H1 (cell line): ENCODE measurements around the gene ZSCAN12. TPM values are rescaled to one million over a fixed set of nuclear protein-coding genes. Genes with fewer than 3 reads are reported as not detected.

Experiments used
- CTCF ChIA-PET: fragments of 300-600 bp; sonication (Branson Sonifier 250); formaldehyde crosslinking; loops from one replicate; lab custom pipeline; 2021; ENCODE audit not compliant: partially characterized antibody; lab: Charles Lee
- POLR2A ChIA-PET: fragments of 300-600 bp; sonication (Branson Sonifier 250); formaldehyde crosslinking; loops from one replicate; lab custom pipeline; 2021; ENCODE audit warnings: inconsistent platforms; ENCODE audit not compliant: partially characterized antibody; lab: Charles Lee
- DNase-seq, 2 experiments: peaks; one replicate each; pipeline versions ENCODE4 v3.0.0 to v3.0.0-alpha.2; 2010 to 2022; ENCODE audit warnings: low spot score in 2 of 2, low read depth in 1 of 2, mixed read lengths in 1 of 2
- FAIRE-seq: peaks from 2 replicates; lab custom pipeline; 2011; peaks lifted over from hg19 to GRCh38; lab: Jason Lieb, UNC
- H2AFZ ChIP-seq: 2 replicates; pipeline ENCODE4 v1.8.1; 2012; ENCODE audit warnings: low read length, inconsistent platforms
- H2AK5ac ChIP-seq: 2 replicates; pipeline ENCODE4 v1.6.1; 2013; ENCODE audit warnings: low read depth, low read length
- H2BK120ac ChIP-seq: replicated peaks from 2 replicates; pipeline ENCODE3; 2013; ENCODE audit warnings: low read depth, low read length, inconsistent platforms
- H2BK12ac ChIP-seq: 2 replicates; pipeline ENCODE4 v1.6.1; 2013; ENCODE audit warnings: low read depth, low read length
- H2BK15ac ChIP-seq: 2 replicates; pipeline ENCODE4 v1.6.1; 2013; ENCODE audit warnings: low read length
- H2BK20ac ChIP-seq: 2 replicates; pipeline ENCODE4 v1.6.1; 2013; ENCODE audit warnings: low read length
- H2BK5ac ChIP-seq: 2 replicates; pipeline ENCODE4 v1.6.1; 2013; ENCODE audit warnings: low read depth, low read length
- H3K14ac ChIP-seq: 2 replicates; pipeline ENCODE4 v1.6.1; 2013; ENCODE audit warnings: inconsistent platforms; ENCODE audit not compliant: insufficient read length
- H3K18ac ChIP-seq: 2 replicates; pipeline ENCODE4 v1.6.1; 2013; ENCODE audit warnings: low read length; ENCODE audit errors: extremely low read depth
- H3K23ac ChIP-seq: 2 replicates; pipeline ENCODE4 v1.6.1; 2013; ENCODE audit warnings: inconsistent platforms; ENCODE audit not compliant: insufficient read length
- H3K23me2 ChIP-seq: 2 replicates; pipeline ENCODE4 v1.6.1; 2013; ENCODE audit warnings: low read depth, low read length
- H3K27ac ChIP-seq: 2 replicates; pipeline ENCODE4 v1.6.1; 2011; ENCODE audit warnings: low read depth, low read length, inconsistent platforms
- H3K27me3 ChIP-seq, 4 experiments: replicated peaks in 1 of 4; 1 replicate in 1 of 4; 2 replicates in 3 of 4; pipeline versions ENCODE4 v1.6.1 to v1.8.1; 2011 to 2013; ENCODE audit warnings: low read length in 3 of 4, mild to moderate bottlenecking in 3 of 4, inconsistent platforms in 2 of 4, mixed read lengths in 2 of 4, moderate library complexity in 1 of 4; ENCODE audit not compliant: control insufficient read depth in 3 of 4, insufficient read depth in 3 of 4; ENCODE audit errors: extremely low read depth in 1 of 4
- H3K36me3 ChIP-seq, 4 experiments: 2 replicates each; pipeline versions ENCODE4 v1.6.1 to v1.8.1; 2011 to 2013; ENCODE audit warnings: mild to moderate bottlenecking in 4 of 4, low read length in 3 of 4, moderate library complexity in 2 of 4, control low read depth in 1 of 4, inconsistent platforms in 1 of 4; ENCODE audit not compliant: insufficient read depth in 4 of 4, control insufficient read depth in 2 of 4
- H3K4ac ChIP-seq: replicated peaks from 2 replicates; pipeline ENCODE3; 2013; ENCODE audit warnings: low read length, low read depth, mixed read lengths, inconsistent platforms; ENCODE audit not compliant: insufficient read length
- H3K4me1 ChIP-seq, 4 experiments: replicated peaks in 1 of 4; 1 replicate in 1 of 4; 2 replicates in 3 of 4; pipeline versions ENCODE4 v1.6.1 to v1.8.1; 2011 to 2013; ENCODE audit warnings: low read length in 3 of 4, inconsistent platforms in 2 of 4, mixed read lengths in 1 of 4; ENCODE audit not compliant: insufficient read depth in 4 of 4, control insufficient read depth in 3 of 4
- H3K4me2 ChIP-seq, 2 experiments: 2 replicates each; pipeline versions ENCODE4 v1.6.1 to v1.8.1; 2011 to 2013; ENCODE audit warnings: low read depth in 2 of 2, low read length in 2 of 2, control low read depth in 1 of 2, inconsistent platforms in 1 of 2, mild to moderate bottlenecking in 1 of 2; ENCODE audit not compliant: insufficient read depth in 1 of 2
- H3K4me3 ChIP-seq, 4 experiments: fragments of 200-600, 300-600 bp in 1 of 4; sonication (generic), shearing (Covaris generic), sonication (Bioruptor Twin) in 1 of 4; 2 replicates each; pipeline versions ENCODE4 v1.5.1 to v1.8.1; 2011 to 2016; ENCODE audit warnings: low read length in 4 of 4, low read depth in 3 of 4, control low read depth in 2 of 4, inconsistent platforms in 2 of 4, mild to moderate bottlenecking in 2 of 4, mixed read lengths in 1 of 4, moderate library complexity in 1 of 4; ENCODE audit not compliant: insufficient read depth in 2 of 4; ENCODE audit errors: extremely low read depth in 1 of 4
- H3K56ac ChIP-seq: replicated peaks from 2 replicates; pipeline ENCODE3; 2013; ENCODE audit warnings: low read depth, mild to moderate bottlenecking, mixed read lengths, low read length, inconsistent platforms; ENCODE audit not compliant: insufficient read length
- H3K79me1 ChIP-seq: 2 replicates; pipeline ENCODE4 v1.6.1; 2013; ENCODE audit warnings: low read depth, low read length, control low read depth
- H3K79me2 ChIP-seq, 2 experiments: 2 replicates each; pipeline versions ENCODE4 v1.6.1 to v1.8.1; 2012 to 2013; ENCODE audit warnings: low read length in 2 of 2, mild to moderate bottlenecking in 2 of 2, inconsistent platforms in 1 of 2; ENCODE audit not compliant: insufficient read depth in 2 of 2, control insufficient read depth in 1 of 2
- H3K9ac ChIP-seq, 4 experiments: replicated peaks in 1 of 4; 1 replicate in 1 of 4; 2 replicates in 3 of 4; pipeline versions ENCODE4 v1.6.1 to v1.8.1; 2011 to 2013; ENCODE audit warnings: low read depth in 3 of 4, low read length in 3 of 4, control low read depth in 2 of 4, mild to moderate bottlenecking in 2 of 4, moderate library complexity in 2 of 4, inconsistent platforms in 1 of 4; ENCODE audit errors: extremely low read depth in 1 of 4
- H3K9me3 ChIP-seq, 2 experiments: 2 replicates each; pipeline versions ENCODE4 v1.6.1 to v1.8.1; 2012 to 2013; ENCODE audit warnings: mild to moderate bottlenecking in 2 of 2, moderate library complexity in 2 of 2, control low read depth in 1 of 2, inconsistent platforms in 1 of 2, low read depth in 1 of 2, low read length in 1 of 2, mixed read lengths in 1 of 2; ENCODE audit not compliant: insufficient read depth in 2 of 2
- H4K20me1 ChIP-seq, 2 experiments: replicated peaks in 1 of 2; 2 replicates each; pipeline versions ENCODE3 to v1.8.1; 2011 to 2013; ENCODE audit warnings: inconsistent platforms in 2 of 2, low read length in 2 of 2, mild to moderate bottlenecking in 1 of 2; ENCODE audit not compliant: insufficient read depth in 2 of 2, control insufficient read depth in 1 of 2
- H4K5ac ChIP-seq: 2 replicates; pipeline ENCODE4 v1.6.1; 2013; ENCODE audit warnings: low read length, low read depth, mixed read lengths, inconsistent platforms; ENCODE audit not compliant: insufficient read length
- H4K8ac ChIP-seq: 2 replicates; pipeline ENCODE4 v1.8.0; 2013; ENCODE audit warnings: mild to moderate bottlenecking, moderate library complexity, low read length, inconsistent platforms; ENCODE audit not compliant: insufficient read depth; ENCODE audit errors: extremely low read depth
- H4K91ac ChIP-seq: replicated peaks from 2 replicates; pipeline ENCODE3; 2013; ENCODE audit warnings: low read length, mixed read lengths, inconsistent platforms; ENCODE audit not compliant: insufficient read length
- CTBP2 ChIP-seq: IDR thresholded peaks from 2 replicates; pipeline ENCODE4 v1.7.0; 2011; ENCODE audit warnings: borderline replicate concordance, mild to moderate bottlenecking, moderate library complexity, mixed read lengths, low read length; ENCODE audit not compliant: insufficient read depth, insufficient read length
- GTF2F1 ChIP-seq: IDR thresholded peaks from 2 replicates; pipeline ENCODE4 v1.6.1; 2012; ENCODE audit warnings: low read depth, low read length, improper control_type of control experiment, borderline replicate concordance
- JUN ChIP-seq: IDR thresholded peaks from 2 replicates; pipeline ENCODE4 v1.6.1; 2011; ENCODE audit warnings: low read depth, mild to moderate bottlenecking, improper control_type of control experiment, low read length
- JUND ChIP-seq: IDR thresholded peaks from 2 replicates; pipeline ENCODE4 v1.6.1; 2011; ENCODE audit warnings: mild to moderate bottlenecking, improper control_type of control experiment, low read length
- NRF1 ChIP-seq: IDR thresholded peaks from 2 replicates; pipeline ENCODE4 v1.6.1; 2011; ENCODE audit warnings: mild to moderate bottlenecking, low read depth, low read length, improper control_type of control experiment
- POLR2AphosphoS5 ChIP-seq: IDR thresholded peaks from 2 replicates; pipeline ENCODE4 v1.6.1; 2011; ENCODE audit warnings: low read depth, low read length
- SP1 ChIP-seq: IDR thresholded peaks from 2 replicates; pipeline ENCODE4 v1.6.1; 2011; ENCODE audit warnings: low read depth, low read length
- TAF1 ChIP-seq: IDR thresholded peaks from 2 replicates; pipeline ENCODE4 v1.6.1; 2011; ENCODE audit warnings: mild to moderate bottlenecking, low read depth, low read length
- TAF7 ChIP-seq: optimal IDR thresholded peaks from 2 replicates; pipeline ENCODE3; 2011; ENCODE audit warnings: low read depth, mild to moderate bottlenecking, inconsistent platforms, low read length, moderate library complexity, borderline replicate concordance
- TBP ChIP-seq: IDR thresholded peaks from 2 replicates; pipeline ENCODE4 v1.6.1; 2011; ENCODE audit warnings: low read depth, low read length, improper control_type of control experiment
- TCF12 ChIP-seq: IDR thresholded peaks from 2 replicates; pipeline ENCODE4 v1.6.1; 2011; ENCODE audit warnings: low read depth, mild to moderate bottlenecking, low read length
- YY1 ChIP-seq: IDR thresholded peaks from 2 replicates; pipeline ENCODE4 v1.6.1; 2011; ENCODE audit warnings: low read depth, mild to moderate bottlenecking, low read length
- WGBS, 2 experiments: shearing (Covaris generic) in 1 of 2; methylation state at CpG; one replicate each; pipeline versions ENCODE4 v1.1.6 to v1.1.7; 2013 to 2015; ENCODE audit warnings: low lambda C conversion rate in 2 of 2, mixed read lengths in 2 of 2, inconsistent platforms in 1 of 2, low coverage in 1 of 2, missing lambda C conversion rate in 1 of 2; ENCODE audit not compliant: insufficient replicate concordance in 2 of 2, insufficient coverage in 1 of 2, insufficient read length in 1 of 2; ENCODE audit errors: extremely low coverage in 1 of 2, missing lambda C conversion rate in 1 of 2; 5-methylcytosine and 5-hydroxymethylcytosine counted together
- polyA plus RNA-seq, 7 experiments: library from polyadenylated mRNA; depleted of rRNA in 3 of 7; stranded (reverse) in 5 of 7; unstranded in 2 of 7; fragments of >200 nt in 5 of 7; fragments of 200-250 nt in 2 of 7; gene quantifications; 1 replicate in 5 of 7; 2 replicates in 1 of 7; 4 replicates in 1 of 7; pipeline versions ENCODE4 v1.2.1 to v1.2.3, GENCODE V29; 2011 to 2013; ENCODE audit warnings: missing spikeins in 2 of 7, mixed read lengths in 2 of 7
- total RNA-seq: library from RNA; stranded (reverse); fragmentation: NEBNext Ultra II Directional; extraction: Animal tissue kit (Norgen Biotek cat#: 25700); gene quantifications from 2 replicates; pipeline ENCODE4 v1.2.1, GENCODE V29; 2021

The ZSCAN12 gene
- total and polyA plus RNA-seq, 2 of the 8 experiments (the other 6 are each of a cell fraction or from before 2014, with no cell fraction given) = 2.2 to 9.6 TPM

DNA sequence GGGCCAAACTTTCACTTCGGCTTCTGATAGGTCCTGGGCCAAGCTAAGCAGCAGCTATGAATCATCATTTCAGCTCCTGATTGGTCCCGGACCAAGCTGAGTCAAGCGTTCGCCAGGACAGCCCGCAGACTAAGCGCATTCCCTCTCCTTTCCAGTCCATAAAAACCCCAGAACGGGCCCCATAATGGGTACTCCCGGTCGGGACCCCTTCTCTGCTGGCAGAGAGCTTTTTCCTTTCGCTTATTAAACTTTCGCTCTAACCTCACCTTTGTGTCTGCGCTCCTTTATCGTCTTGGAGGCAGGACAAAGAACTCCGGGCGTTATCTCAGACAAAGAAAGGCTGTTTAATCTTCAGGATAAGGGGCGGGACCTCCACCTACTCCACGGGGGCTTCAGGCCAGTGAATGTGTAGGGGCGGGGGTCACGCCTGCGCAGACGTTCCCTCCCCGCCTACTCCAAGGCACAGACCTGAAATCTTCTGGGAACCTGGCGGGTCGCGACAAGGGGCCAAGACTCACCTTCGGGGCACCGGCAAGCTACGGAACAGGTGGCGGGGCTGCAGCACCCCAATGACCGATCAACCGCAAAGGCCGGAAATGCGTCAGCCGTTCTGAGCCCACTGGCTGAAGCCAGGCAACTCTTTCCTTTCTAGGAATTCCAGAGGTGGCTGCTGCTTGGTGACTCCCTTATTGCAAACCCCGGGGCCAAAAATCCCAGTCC, 63.8 kb downstream of the ZSCAN12 start, which contains the start of gene ZSCAN31:
Gene ZSCAN31, minus strand, starts transcription at position 585 of the 720 bp plus-strand sequence. CDS start 6,465 bp downstream, outside the sequence.
- 1% methylated on average over 35 of the region's 35 CpGs; no CpG with 5 or more reads in 1 of the 2 experiments for WGBS, 2 experiments
- CTCF ChIA-PET = interaction anchor here (1.0 to 2.5 kb wide), 5 partner anchors 10 to 52 kb away, joined by 3 to 9 read pairs (median 4); partner anchors contain the start of gene ZKSCAN3
- FAIRE-seq = peak; percentile 52
- TF ChIP-seq SP1 (peak; percentile 88), TAF1 (peak; percentile 96), YY1 (peak; percentile 74), TAF7 (peak; percentile 95), CTBP2 (no peak), JUND (peak; percentile 91), JUN (no peak), POLR2AphosphoS5 (peak; percentile 78), TBP (peak; percentile 93), TCF12 (0 out of 2 replicates have a peak, but pooled peaks have one; percentile 2), GTF2F1 (peak; percentile 23; the same call in 1 of the 2 replicates), NRF1 (peak; percentile 51)

More for the DNA sequence above, 63.8 kb downstream of the ZSCAN12 start, which contains the start of gene ZSCAN31:
- peak within 1 kb of the TSS; percentile 76 for H3K4ac ChIP-seq
- H3K14ac ChIP-seq = no peak within 1 kb of the TSS
- no peak within 1 kb of the TSS for H2BK20ac ChIP-seq
- peak within 1 kb of the TSS; percentile 93; the same call in 1 of the 2 replicates for H4K8ac ChIP-seq
- H3K79me2 ChIP-seq = no peaks in the 10 kb centered on the region; a peak in 1 of 4 replicates
- H3K36me3 ChIP-seq = no peaks in the 10 kb centered on the region
- H3K27me3 ChIP-seq = no peaks in the 10 kb centered on the region
- peak within 1 kb of the TSS; percentile 36; the same call in 1 of the 2 replicates for H2AFZ ChIP-seq
- POLR2A ChIA-PET = interaction anchor here (0.5 to 3.6 kb wide), 56 partner anchors 8 to 525 kb away, joined by 3 to 36 read pairs (median 4); partner anchors contain the start of genes PGBD1, ZKSCAN3, ZKSCAN4 and ZKSCAN8
- H3K79me1 ChIP-seq = no peaks in the 10 kb centered on the region
- peak within 1 kb of the TSS; percentile 74 for H4K5ac ChIP-seq
- H2BK12ac ChIP-seq = peak within 1 kb of the TSS; percentile 23; the same call in 1 of the 2 replicates
- peak within 1 kb of the TSS; percentile 43 for H3K56ac ChIP-seq
- H3K18ac ChIP-seq = peak within 1 kb of the TSS; percentile 99
- H4K20me1 ChIP-seq = no peaks in the 10 kb centered on the region
- peaks cover 2% of the 10 kb centered on the region; the same call in 1 of the 2 replicates for H3K23me2 ChIP-seq
- peak; percentile 89 to 95 for DNase-seq
- peak within 1 kb of the TSS; percentile 81 to 98 for H3K4me2 ChIP-seq
- H3K9me3 ChIP-seq = no peaks in the 10 kb centered on the region
- 0 out of 2 replicates have a peak within 1 kb of the TSS, but pooled peaks have one; percentile 95 for H2BK15ac ChIP-seq
- peak within 1 kb of the TSS; percentile 89 for H2BK5ac ChIP-seq
- peak within 1 kb of the TSS; percentile 86 to 95 (median 91) for H3K4me3 ChIP-seq
- H4K91ac ChIP-seq = peak within 1 kb of the TSS; percentile 46
- H3K4me1 ChIP-seq = no peaks in the 10 kb centered on the region
- H3K9ac ChIP-seq = peak within 1 kb of the TSS; percentile 69 to 96 (median 91)
- H3K23ac ChIP-seq = no peak within 1 kb of the TSS
- H2BK120ac ChIP-seq = peak within 1 kb of the TSS; percentile 47
- H3K27ac ChIP-seq = peak within 1 kb of the TSS; percentile 95
- 0 out of 2 replicates have a peak within 1 kb of the TSS, but pooled peaks have one; percentile 32 for H2AK5ac ChIP-seq
